Prostate gland (tissue), 2 donors: Measurements from ENCODE around the gene FEZF2. TPM values are rescaled to one million over a fixed set of nuclear protein-coding genes. Genes with fewer than 3 reads are reported as not detected.

ENCODE experiments used
- DNase-seq: peaks from one replicate; pipeline ENCODE4 v3.0.0-alpha.2; 2019; ENCODE audit warnings: low spot score
- H3K27ac ChIP-seq, 2 donors: fragments of 200-600 bp; sonication (generic); 2 replicates each; pipeline ENCODE4 v1.5.1; 2017 to 2019
- H3K27me3 ChIP-seq: fragments of 200-600 bp; sonication (generic); replicated peaks from 2 replicates; pipeline ENCODE4 v1.5.1; 2019; ENCODE audit not compliant: insufficient read depth
- H3K36me3 ChIP-seq, 2 donors: fragments of 200-600 bp; sonication (generic); 1 replicate in 1 of 2; 2 replicates in 1 of 2; pipeline versions ENCODE4 v1.5.1 to v1.8.1; 2017 to 2019
- H3K4me1 ChIP-seq: fragments of 200-600 bp; sonication (generic); replicated peaks from 2 replicates; pipeline ENCODE4 v1.5.1; 2019
- H3K4me3 ChIP-seq, 2 donors: fragments of 200-600 bp; sonication (generic); 2 replicates each; pipeline ENCODE4 v1.5.1; 2017 to 2019
- H3K9me3 ChIP-seq: fragments of 200-600 bp; sonication (generic); 2 replicates; pipeline ENCODE4 v1.5.1; 2017
- CTCF ChIP-seq, 4 experiments: fragments of 200-600 bp in 2 of 4; fragments of 450-650 bp in 2 of 4; sonication (generic) in 2 of 4; IDR thresholded peaks; 1 replicate in 3 of 4; 2 replicates in 1 of 4; pipeline ENCODE4 v1.5.1; 2016 to 2019; ENCODE audit warnings: antibody characterized with exemption in 4 of 4, mild to moderate bottlenecking in 2 of 4, moderate library complexity in 2 of 4
- POLR2A ChIP-seq: fragments of 450-650 bp; IDR thresholded peaks from one replicate; pipeline ENCODE4 v1.6.1; 2016; ENCODE audit warnings: antibody characterized with exemption, mild to moderate bottlenecking
- POLR2AphosphoS5 ChIP-seq: sonication (generic); formaldehyde crosslinking; IDR thresholded peaks from one replicate; pipeline ENCODE4 v1.6.1; 2017; ENCODE audit warnings: antibody characterized with exemption
- WGBS: methylation state at CpG from one replicate; pipeline ENCODE4 v1.1.5; 2018; 5-methylcytosine and 5-hydroxymethylcytosine counted together
- intact Hi-C: fragments of 100-400 bp; cut with DNase I; formaldehyde crosslinking; loops from one replicate; pipeline ENCODE4 v1.14.2; 2022
- total RNA-seq, 2 donors: library from RNA; depleted of rRNA; stranded (reverse); fragments of >200 nt; gene quantifications; one replicate each; pipeline ENCODE4 v1.1.0, GENCODE V29; 2016

FEZF2 gene
- total RNA-seq, 2 donors from 2014 or later: 0.62 TPM; not detected in 1

GRCh38 chr3:62413687-62414086, 40.3 kb upstream of the FEZF2 start:
- no peaks in the 10 kb centered on the region for H3K9me3 ChIP-seq
- WGBS: 85% methylated on average over 2 of the region's 2 CpGs
- H3K27ac ChIP-seq: no peak overlapping the region
- TF ChIP-seq POLR2A (no peak), CTCF (IDR thresholded peaks at IDR 0.05) (no peak), POLR2AphosphoS5 (no peak)
- no peaks in the 10 kb centered on the region for H3K27me3 ChIP-seq
- no peaks in the 10 kb centered on the region for H3K36me3 ChIP-seq
- intact Hi-C loops: no loop called here
- DNase-seq: no peak
- H3K4me3 ChIP-seq: no peak overlapping the region
- no peaks in the 10 kb centered on the region for H3K4me1 ChIP-seq

DNA sequence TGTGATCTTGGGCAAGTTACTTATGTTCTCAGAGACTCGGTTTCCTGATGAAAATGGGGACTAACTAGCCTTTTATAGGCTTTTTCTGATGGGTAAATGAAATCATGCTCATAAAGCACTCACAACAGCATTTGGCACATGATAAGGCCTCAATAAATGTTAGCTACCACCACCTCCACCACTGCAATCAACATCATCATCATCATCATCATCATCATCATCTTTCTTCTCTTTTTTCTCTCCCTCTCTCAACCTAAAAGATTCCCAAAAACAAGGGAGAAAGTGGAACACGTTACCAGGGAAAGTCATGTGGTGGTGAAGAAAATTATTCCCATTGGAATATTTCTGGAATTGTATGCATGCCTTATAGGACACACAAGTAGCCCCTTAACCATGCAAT, 33.6 kb upstream of the FEZF2 start:
- peaks cover 2% of the 10 kb centered on the region for H3K27me3 ChIP-seq
- TF ChIP-seq POLR2A (no peak), CTCF (IDR thresholded peaks at IDR 0.05) (no peak), POLR2AphosphoS5 (no peak)
- 71% methylated on average over 2 of the region's 2 CpGs for WGBS
- no peak overlapping the region for H3K27ac ChIP-seq
- intact Hi-C loops: no loop called here
- DNase-seq: no peak
- H3K4me1 ChIP-seq: no peaks in the 10 kb centered on the region
- no peaks in the 10 kb centered on the region for H3K9me3 ChIP-seq
- no peaks in the 10 kb centered on the region for H3K36me3 ChIP-seq
- H3K4me3 ChIP-seq: no peak overlapping the region

GRCh38 chr3:62405566-62405965, 32.2 kb upstream of the FEZF2 start:
- Histone ChIP-seq H3K4me3 (no peak overlapping the region), H3K36me3 (no peaks in the 10 kb centered on the region), H3K9me3 (no peaks in the 10 kb centered on the region), H3K27me3 (peaks cover 2% of the 10 kb centered on the region), H3K27ac (no peak overlapping the region), H3K4me1 (no peaks in the 10 kb centered on the region)
- TF ChIP-seq POLR2A (no peak), POLR2AphosphoS5 (no peak), CTCF (IDR thresholded peaks at IDR 0.05) (no peak)
- 90% methylated on average over 6 of the region's 6 CpGs for WGBS
- no peak for DNase-seq
- intact Hi-C loops: no loop called here

DNA sequence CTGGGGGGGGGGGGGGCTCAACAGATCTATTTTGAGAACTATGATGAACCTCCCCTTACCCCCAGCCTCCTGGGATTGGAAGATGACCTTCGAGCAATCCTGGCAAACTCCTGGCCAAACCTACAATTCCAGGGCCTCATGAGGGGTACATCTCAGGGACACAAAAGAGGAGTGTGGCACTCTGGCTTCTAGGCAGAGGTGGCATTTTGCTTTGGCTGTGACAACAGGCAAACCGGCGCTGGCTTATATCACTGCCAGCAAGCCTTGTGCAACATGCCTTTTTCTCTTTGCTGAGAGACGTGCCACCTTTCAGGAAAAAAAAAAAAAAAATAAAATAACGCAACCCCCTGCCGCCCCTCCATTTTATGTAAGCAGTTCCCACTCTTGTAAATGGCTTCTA, 31.8 kb upstream of the FEZF2 start:
- 88% methylated on average over 6 of the region's 6 CpGs for WGBS
- TF ChIP-seq POLR2AphosphoS5 (no peak), POLR2A (no peak), CTCF (IDR thresholded peaks at IDR 0.05) (no peak)
- no peaks in the 10 kb centered on the region for H3K36me3 ChIP-seq

GRCh38 chr3:62404321-62404720, 31.0 kb upstream of the FEZF2 start:
- no peak for TF ChIP-seq CTCF (IDR thresholded peaks at IDR 0.05)
- TF ChIP-seq POLR2A: no peak
- TF ChIP-seq POLR2AphosphoS5: no peak
- WGBS: 86% methylated on average over 8 of the region's 8 CpGs
- intact Hi-C loops: no loop called here
- no peak overlapping the region for H3K27ac ChIP-seq
- H3K4me1 ChIP-seq: no peaks in the 10 kb centered on the region
- no peak for DNase-seq
- peaks cover 2% of the 10 kb centered on the region for H3K27me3 ChIP-seq
- H3K36me3 ChIP-seq: no peaks in the 10 kb centered on the region
- H3K9me3 ChIP-seq: no peaks in the 10 kb centered on the region
- H3K4me3 ChIP-seq: no peak overlapping the region

More for the DNA sequence above, 31.8 kb upstream of the FEZF2 start:
- no peak for DNase-seq
- intact Hi-C loops: no loop called here
- H3K9me3 ChIP-seq: no peaks in the 10 kb centered on the region
- peaks cover 2% of the 10 kb centered on the region for H3K27me3 ChIP-seq
- H3K4me3 ChIP-seq: no peak overlapping the region
- no peak overlapping the region for H3K27ac ChIP-seq
- no peaks in the 10 kb centered on the region for H3K4me1 ChIP-seq
